Activated CD4-positive, alpha-beta T cell treated with anti-CD3 and anti-CD28 coated beads, Interleukin-2, amount 10 ng/mL, durations not matched to agents 24 days and 14 days (primary cell): ENCODE measurements around the gene TPX2. TPM values are rescaled to one million over a fixed set of nuclear protein-coding genes. Genes with fewer than 3 reads are reported as not detected.

Experiments used
- DNase-seq: peaks from one replicate; pipeline ENCODE4 v3.0.0; 2022
- H3K27ac Mint-ChIP-seq: one replicate; pipeline ENCODE4 v1.8.0; 2022; ENCODE audit warnings: mild to moderate bottlenecking, mixed read lengths
- H3K27me3 Mint-ChIP-seq: one replicate; pipeline ENCODE4 v1.8.0; 2022; ENCODE audit warnings: mixed read lengths
- H3K36me3 Mint-ChIP-seq: one replicate; pipeline ENCODE4 v1.8.0; 2022; ENCODE audit warnings: low read depth, mild to moderate bottlenecking, mixed read lengths
- H3K4me1 Mint-ChIP-seq: one replicate; pipeline ENCODE4 v1.8.0; 2021; ENCODE audit warnings: mixed read lengths
- H3K4me3 Mint-ChIP-seq: one replicate; pipeline ENCODE4 v1.8.0; 2022; ENCODE audit warnings: mild to moderate bottlenecking, moderate library complexity, mixed read lengths
- H3K9me3 Mint-ChIP-seq: one replicate; pipeline ENCODE4 v1.8.0; 2021; ENCODE audit warnings: mixed read lengths
- intact Hi-C: fragments of 100-400 bp; cut with micrococcal nuclease; formaldehyde crosslinking; loops from one replicate; pipeline ENCODE4 v1.15.1; 2023
- total RNA-seq: library from RNA; stranded (reverse); gene quantifications from 2 replicates; pipeline ENCODE4 v1.2.3, GENCODE V29; 2022

The TPX2 gene
- total RNA-seq, 1 donor from 2014 or later: 61.3 TPM

GRCh38 chr20:31848088-31848999, 109.3 kb downstream of the TPX2 start:
- Mint-ChIP-seq H3K4me1 (no peaks in the 10 kb centered on the region), H3K27ac (no peak overlapping the region), H3K9me3 (no peaks in the 10 kb centered on the region), H3K4me3 (no peak overlapping the region), H3K27me3 (peaks cover 12% of the 10 kb centered on the region), H3K36me3 (no peaks in the 10 kb centered on the region)
- intact Hi-C loops: no loop called here
- DNase-seq: no peak

DNA sequence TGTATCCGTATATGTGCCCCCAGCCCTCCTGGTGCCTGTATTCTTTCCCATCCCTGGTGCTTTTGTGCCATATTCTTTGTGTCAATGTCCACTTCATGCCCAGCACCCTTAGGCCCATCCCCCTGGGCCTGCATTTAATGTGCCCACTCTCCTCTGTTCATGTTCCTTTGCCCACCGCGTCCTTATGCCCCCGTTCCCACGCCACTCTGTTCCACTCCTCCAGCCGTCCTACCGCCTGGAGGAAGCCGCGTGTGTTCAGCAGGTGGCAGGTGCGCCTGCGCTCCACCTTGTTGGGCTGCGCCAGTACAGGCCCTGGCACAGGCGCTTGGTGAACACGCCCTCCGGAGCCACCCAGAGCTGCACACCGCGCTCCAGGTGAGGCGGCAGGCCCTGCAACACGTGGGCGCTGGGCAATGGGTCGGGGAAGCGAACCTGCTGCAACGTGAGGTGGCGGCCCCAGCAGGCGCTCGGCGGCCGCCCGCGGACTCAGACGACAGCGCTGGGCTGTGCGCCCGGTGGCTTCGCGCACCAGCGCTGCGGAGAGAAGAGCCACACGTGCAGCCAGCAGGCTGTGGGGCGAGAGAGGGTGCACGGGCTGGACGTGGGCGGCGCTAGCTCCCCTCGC, 110.3 kb downstream of the TPX2 start:
- H3K4me1 Mint-ChIP-seq: no peaks in the 10 kb centered on the region
- no peaks in the 10 kb centered on the region for H3K36me3 Mint-ChIP-seq
- DNase-seq: no peak
- H3K27ac Mint-ChIP-seq: no peak overlapping the region
- intact Hi-C loops: no loop called here
- H3K9me3 Mint-ChIP-seq: no peaks in the 10 kb centered on the region
- peaks cover 12% of the 10 kb centered on the region for H3K27me3 Mint-ChIP-seq
- no peak overlapping the region for H3K4me3 Mint-ChIP-seq

Other genes with a start within 250 kb of the TPX2 start
- 181 and 193 TPM in 2 replicates for gene HM13, start 224.8 kb upstream of the TPX2 start, total RNA-seq
- gene ID1, start 134.0 kb upstream of the TPX2 start, total RNA-seq: 2.7 and 2.9 TPM in 2 replicates
- gene COX4I2, start 101.4 kb upstream of the TPX2 start, total RNA-seq: not detected in 2 replicates
- gene BCL2L1, start 16.4 kb upstream of the TPX2 start, total RNA-seq: 379 and 381 TPM in 2 replicates
- 0.26 and 0.28 TPM in 2 replicates for gene MYLK2, start 80.1 kb downstream of the TPX2 start, total RNA-seq
- gene FOXS1, start 106.3 kb downstream of the TPX2 start, total RNA-seq: not detected in 2 replicates
- gene DUSP15, start 131.2 kb downstream of the TPX2 start, total RNA-seq: not detected in 2 replicates
- gene TTLL9, start 131.3 kb downstream of the TPX2 start, total RNA-seq: not detected in 2 replicates
- 18.2 and 19.3 TPM in 2 replicates for gene PDRG1, start 212.8 kb downstream of the TPX2 start, total RNA-seq
- gene XKR7, start 228.9 kb downstream of the TPX2 start, total RNA-seq: not detected in 2 replicates